Kidney capillary endothelial cell (primary cell): ENCODE measurements around the gene KCP.

Source experiments
- DNase-seq: peaks from one replicate; pipeline ENCODE4 v3.0.0-alpha.2; 2018; ENCODE audit warnings: low spot score

Gene KCP

GRCh38 chr7:128827248-128827958 lies 83.1 kb downstream of the KCP start:
- peak; percentile 65 for DNase-seq

GRCh38 chr7:128826916-128827247 lies 83.6 kb downstream of the KCP start:
- DNase-seq, result no peak
